Measurements from ENCODE around the gene ENAH.

The ENAH gene

DNA sequence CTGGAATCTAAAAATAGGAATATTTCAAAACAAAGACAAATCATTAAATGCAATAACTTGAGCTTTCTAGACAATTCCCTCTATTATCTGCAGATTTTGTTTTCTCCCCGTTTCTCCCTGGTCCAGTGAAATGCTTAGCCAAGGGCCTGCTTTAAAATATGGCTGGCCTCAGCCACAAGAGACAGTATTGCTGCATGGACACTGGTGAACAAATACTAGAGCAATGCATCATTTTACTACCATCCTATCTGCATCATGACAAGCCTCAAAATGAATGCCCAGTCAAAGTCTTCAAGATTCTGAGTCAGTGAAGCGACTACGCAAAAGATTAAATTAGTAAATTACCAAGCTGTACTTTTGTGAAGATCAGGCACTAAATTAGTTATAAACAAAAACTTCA is 80.5 kb downstream of the ENAH start:
- TF ChIP-seq, protein P1, sequence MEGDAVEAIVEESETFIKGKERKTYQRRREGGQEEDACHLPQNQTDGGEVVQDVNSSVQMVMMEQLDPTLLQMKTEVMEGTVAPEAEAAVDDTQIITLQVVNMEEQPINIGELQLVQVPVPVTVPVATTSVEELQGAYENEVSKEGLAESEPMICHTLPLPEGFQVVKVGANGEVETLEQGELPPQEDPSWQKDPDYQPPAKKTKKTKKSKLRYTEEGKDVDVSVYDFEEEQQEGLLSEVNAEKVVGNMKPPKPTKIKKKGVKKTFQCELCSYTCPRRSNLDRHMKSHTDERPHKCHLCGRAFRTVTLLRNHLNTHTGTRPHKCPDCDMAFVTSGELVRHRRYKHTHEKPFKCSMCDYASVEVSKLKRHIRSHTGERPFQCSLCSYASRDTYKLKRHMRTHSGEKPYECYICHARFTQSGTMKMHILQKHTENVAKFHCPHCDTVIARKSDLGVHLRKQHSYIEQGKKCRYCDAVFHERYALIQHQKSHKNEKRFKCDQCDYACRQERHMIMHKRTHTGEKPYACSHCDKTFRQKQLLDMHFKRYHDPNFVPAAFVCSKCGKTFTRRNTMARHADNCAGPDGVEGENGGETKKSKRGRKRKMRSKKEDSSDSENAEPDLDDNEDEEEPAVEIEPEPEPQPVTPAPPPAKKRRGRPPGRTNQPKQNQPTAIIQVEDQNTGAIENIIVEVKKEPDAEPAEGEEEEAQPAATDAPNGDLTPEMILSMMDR (conservative IDR thresholded peaks at IDR 0.05; ENCODE audit: low read depth, low read length), result no peak
- H4K20me1 ChIP-seq (ENCODE audit: insufficient read depth), result no peaks in the 10 kb centered on the region
- H3K4me1 ChIP-seq (ENCODE audit: low read depth, poor library complexity, severe bottlenecking), result no peaks in the 10 kb centered on the region
- no peaks in the 10 kb centered on the region for H3K79me2 ChIP-seq (ENCODE audit: insufficient read depth, low read depth)
- no peak overlapping the region for H3K4me2 ChIP-seq
- no peaks in the 10 kb centered on the region for H3K27me3 ChIP-seq (ENCODE audit: insufficient read depth, low read depth)
- H3K9ac ChIP-seq, result no peak overlapping the region
- H3K4me3 ChIP-seq (IDR thresholded peaks at IDR 0.05; ENCODE audit: insufficient read depth, low read depth, low read length), result no peak overlapping the region
- no peak overlapping the region for H2AFZ ChIP-seq (ENCODE audit: low read depth)
- H3K36me3 ChIP-seq (ENCODE audit: insufficient read depth), result no peaks in the 10 kb centered on the region
- no peak overlapping the region for H3K27ac ChIP-seq

DNA sequence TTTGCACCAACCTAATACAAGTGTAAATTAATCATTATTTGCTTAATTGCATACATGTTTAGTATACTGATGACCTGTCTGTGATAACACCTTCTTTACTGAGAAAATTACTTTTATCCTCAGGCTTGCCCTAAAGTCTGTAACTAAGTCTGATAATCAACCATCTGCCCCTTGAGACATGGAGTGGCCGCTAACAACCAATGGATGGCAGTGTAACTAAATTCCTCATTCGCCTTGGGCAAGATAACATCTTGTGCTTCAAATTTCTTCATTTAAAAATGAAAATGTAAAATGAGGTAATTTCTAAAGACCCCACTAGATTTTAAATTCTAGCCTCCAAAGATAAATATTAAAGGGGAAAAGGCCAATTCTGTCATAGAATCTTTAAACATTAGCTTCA is 85.1 kb downstream of the ENAH start:
- H3K4me2 ChIP-seq, result no peak overlapping the region
- H4K20me1 ChIP-seq (ENCODE audit: insufficient read depth), result no peaks in the 10 kb centered on the region
- H3K27ac ChIP-seq, result no peak overlapping the region
- H3K4me1 ChIP-seq (ENCODE audit: low read depth, poor library complexity, severe bottlenecking), result no peaks in the 10 kb centered on the region
- H3K9ac ChIP-seq, result no peak overlapping the region
- TF ChIP-seq, protein P1 (conservative IDR thresholded peaks at IDR 0.05; ENCODE audit: low read depth, low read length), result no peak
- H3K4me3 ChIP-seq (IDR thresholded peaks at IDR 0.05; ENCODE audit: insufficient read depth, low read depth, low read length), result no peak overlapping the region
- H2AFZ ChIP-seq (ENCODE audit: low read depth), result no peak overlapping the region
- no peaks in the 10 kb centered on the region for H3K79me2 ChIP-seq (ENCODE audit: insufficient read depth, low read depth)
- H3K27me3 ChIP-seq (ENCODE audit: insufficient read depth, low read depth), result no peaks in the 10 kb centered on the region
- H3K36me3 ChIP-seq (ENCODE audit: insufficient read depth), result no peaks in the 10 kb centered on the region

DNA sequence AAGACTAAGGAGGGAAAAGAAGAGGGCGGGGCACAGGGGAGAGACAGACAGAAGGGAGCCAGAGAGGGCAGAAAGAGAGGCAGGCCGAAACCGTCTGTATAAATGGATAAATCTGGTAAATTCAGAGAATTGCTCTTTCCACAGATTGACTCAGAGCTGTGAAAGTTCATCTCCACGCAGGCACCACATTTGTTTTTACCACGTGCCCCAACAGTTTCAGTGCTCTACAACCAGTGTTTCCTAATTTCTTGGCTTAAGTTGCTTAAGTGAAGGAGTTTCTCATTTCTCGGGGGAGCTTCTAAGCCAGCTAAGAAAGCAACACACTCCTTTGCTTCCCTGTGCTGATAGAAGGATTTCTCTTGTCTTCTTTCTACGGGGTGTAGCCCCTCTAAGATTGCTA is 87.1 kb downstream of the ENAH start:
- H3K79me2 ChIP-seq (ENCODE audit: insufficient read depth, low read depth), result no peaks in the 10 kb centered on the region
- no peaks in the 10 kb centered on the region for H3K4me1 ChIP-seq (ENCODE audit: low read depth, poor library complexity, severe bottlenecking)
- no peak overlapping the region for H3K9ac ChIP-seq
- H3K36me3 ChIP-seq (ENCODE audit: insufficient read depth), result no peaks in the 10 kb centered on the region
- no peak overlapping the region for H3K27ac ChIP-seq
- no peak overlapping the region for H3K4me3 ChIP-seq (IDR thresholded peaks at IDR 0.05; ENCODE audit: insufficient read depth, low read depth, low read length)
- H3K27me3 ChIP-seq (ENCODE audit: insufficient read depth, low read depth), result no peaks in the 10 kb centered on the region
- no peaks in the 10 kb centered on the region for H4K20me1 ChIP-seq (ENCODE audit: insufficient read depth)
- H3K4me2 ChIP-seq, result no peak overlapping the region
- H2AFZ ChIP-seq (ENCODE audit: low read depth), result no peak overlapping the region
- TF ChIP-seq, protein P1 (conservative IDR thresholded peaks at IDR 0.05; ENCODE audit: low read depth, low read length), result no peak

DNA sequence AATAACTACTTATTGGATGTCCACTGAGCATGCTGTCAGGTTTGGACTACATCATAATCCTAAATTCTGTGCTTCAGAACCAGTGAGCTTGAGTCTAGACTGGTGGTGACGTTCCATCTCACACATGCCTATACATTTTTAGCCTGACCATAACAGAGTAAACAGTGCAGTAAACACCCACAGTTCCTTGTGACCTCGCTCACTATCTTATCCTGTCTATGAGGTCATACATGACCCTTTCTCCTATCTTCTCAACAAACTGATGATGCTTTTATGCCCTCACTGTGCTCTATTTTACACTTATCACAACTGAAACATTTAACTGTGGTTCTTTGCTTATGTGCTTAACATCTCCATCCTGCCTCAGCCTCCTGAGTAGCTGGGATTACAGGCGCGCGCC is 91.2 kb downstream of the ENAH start:
- TF ChIP-seq, protein P1 (conservative IDR thresholded peaks at IDR 0.05; ENCODE audit: low read depth, low read length), result no peak
- H3K79me2 ChIP-seq (ENCODE audit: insufficient read depth, low read depth), result no peaks in the 10 kb centered on the region
- H3K4me1 ChIP-seq (ENCODE audit: low read depth, poor library complexity, severe bottlenecking), result no peaks in the 10 kb centered on the region
- no peak overlapping the region for H2AFZ ChIP-seq (ENCODE audit: low read depth)
- no peaks in the 10 kb centered on the region for H4K20me1 ChIP-seq (ENCODE audit: insufficient read depth)
- no peaks in the 10 kb centered on the region for H3K36me3 ChIP-seq (ENCODE audit: insufficient read depth)
- no peaks in the 10 kb centered on the region for H3K27me3 ChIP-seq (ENCODE audit: insufficient read depth, low read depth)
- no peak overlapping the region for H3K4me2 ChIP-seq
- H3K9ac ChIP-seq, result no peak overlapping the region
- H3K27ac ChIP-seq, result no peak overlapping the region
- H3K4me3 ChIP-seq (IDR thresholded peaks at IDR 0.05; ENCODE audit: insufficient read depth, low read depth, low read length), result no peak overlapping the region

DNA sequence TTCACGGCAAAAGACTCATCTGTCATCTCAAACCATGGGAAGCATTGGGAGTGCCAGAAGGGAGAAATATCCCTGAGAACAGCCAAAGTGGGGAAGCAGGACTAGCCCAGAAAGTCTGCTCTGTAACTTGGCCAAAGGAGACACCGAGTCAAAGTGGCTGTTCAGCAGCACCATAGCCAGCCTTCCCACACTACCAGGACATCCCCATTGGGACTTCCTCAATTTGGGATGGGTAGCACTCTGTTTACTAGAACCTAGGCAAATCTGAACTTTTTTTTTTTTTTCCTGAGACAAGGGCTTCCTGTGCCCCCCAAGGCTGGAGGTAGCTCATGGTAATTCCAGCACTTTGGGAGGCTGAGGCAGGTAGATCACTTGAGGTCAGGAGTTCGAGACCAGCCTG is 93.0 kb downstream of the ENAH start:
- Histone ChIP-seq H3K79me2 (ENCODE audit: insufficient read depth, low read depth) (no peaks in the 10 kb centered on the region), H3K4me2 (no peak overlapping the region), H3K36me3 (ENCODE audit: insufficient read depth) (no peaks in the 10 kb centered on the region), H2AFZ (ENCODE audit: low read depth) (no peak overlapping the region), H3K4me1 (ENCODE audit: low read depth, poor library complexity, severe bottlenecking) (no peaks in the 10 kb centered on the region), H3K27me3 (ENCODE audit: insufficient read depth, low read depth) (no peaks in the 10 kb centered on the region), H3K27ac (no peak overlapping the region), H3K4me3 (IDR thresholded peaks at IDR 0.05; ENCODE audit: insufficient read depth, low read depth, low read length) (no peak overlapping the region), H4K20me1 (ENCODE audit: insufficient read depth) (no peaks in the 10 kb centered on the region), H3K9ac (no peak overlapping the region)
- TF ChIP-seq, protein P1 (conservative IDR thresholded peaks at IDR 0.05; ENCODE audit: low read depth, low read length), result no peak

All from KMS-11 (cell line).